Activated CD4-positive, alpha-beta T cell treated with anti-CD3 and anti-CD28 coated beads for 36 hours (primary cell): ENCODE results near the gene NNMT. TPM values are rescaled to one million over a fixed set of nuclear protein-coding genes. Genes with fewer than 3 reads are reported as not detected.

Experiments
- ATAC-seq: fragments of 200-7000 bp; cut with Tn5 transposase; one replicate; pipeline ENCODE4 v1.10.0; 2021; ENCODE audit warnings: mild to moderate bottlenecking, moderate library complexity
- CTCF ChIA-PET: fragments of 350-600 bp; sonication (Branson Sonifier 250); formaldehyde crosslinking; loops from one replicate; lab custom pipeline; 2021; ENCODE audit warnings: antibody characterized with exemption; lab: Charles Lee
- POLR2A ChIA-PET: fragments of 350-600 bp; sonication (Branson Sonifier 250); formaldehyde crosslinking; loops from one replicate; lab custom pipeline; 2021; ENCODE audit warnings: antibody characterized with exemption, inconsistent platforms; lab: Charles Lee
- DNase-seq: peaks from one replicate; pipeline ENCODE4 v3.0.0-alpha.2; 2020
- H3K27ac Mint-ChIP-seq: one replicate; pipeline ENCODE4 v1.8.0; 2021; ENCODE audit warnings: mixed read lengths
- H3K27me3 Mint-ChIP-seq: one replicate; pipeline ENCODE4 v1.8.0; 2021; ENCODE audit warnings: mixed read lengths
- H3K36me3 Mint-ChIP-seq: one replicate; pipeline ENCODE4 v1.8.0; 2021; ENCODE audit warnings: low read depth, mixed read lengths
- H3K4me1 Mint-ChIP-seq: one replicate; pipeline ENCODE4 v1.8.0; 2021; ENCODE audit warnings: mixed read lengths
- H3K4me3 Mint-ChIP-seq: one replicate; pipeline ENCODE4 v1.8.0; 2021; ENCODE audit warnings: mild to moderate bottlenecking, moderate library complexity, mixed read lengths
- H3K9me3 Mint-ChIP-seq: one replicate; pipeline ENCODE4 v1.8.0; 2021; ENCODE audit warnings: low read depth, mixed read lengths
- intact Hi-C, 2 experiments: fragments of 100-400 bp; cut with DNase I in 1 of 2; cut with micrococcal nuclease in 1 of 2; formaldehyde crosslinking; loops; one replicate each; pipeline versions ENCODE4 v1.14.2 to v1.15.1; 2022 to 2024; cut with DNase I, micrococcal nuclease
- total RNA-seq, 2 experiments: library from RNA; stranded (reverse); gene quantifications; one replicate each; pipeline ENCODE4 v1.2.3, GENCODE V29; 2021

The NNMT gene
- not detected for total RNA-seq

DNA sequence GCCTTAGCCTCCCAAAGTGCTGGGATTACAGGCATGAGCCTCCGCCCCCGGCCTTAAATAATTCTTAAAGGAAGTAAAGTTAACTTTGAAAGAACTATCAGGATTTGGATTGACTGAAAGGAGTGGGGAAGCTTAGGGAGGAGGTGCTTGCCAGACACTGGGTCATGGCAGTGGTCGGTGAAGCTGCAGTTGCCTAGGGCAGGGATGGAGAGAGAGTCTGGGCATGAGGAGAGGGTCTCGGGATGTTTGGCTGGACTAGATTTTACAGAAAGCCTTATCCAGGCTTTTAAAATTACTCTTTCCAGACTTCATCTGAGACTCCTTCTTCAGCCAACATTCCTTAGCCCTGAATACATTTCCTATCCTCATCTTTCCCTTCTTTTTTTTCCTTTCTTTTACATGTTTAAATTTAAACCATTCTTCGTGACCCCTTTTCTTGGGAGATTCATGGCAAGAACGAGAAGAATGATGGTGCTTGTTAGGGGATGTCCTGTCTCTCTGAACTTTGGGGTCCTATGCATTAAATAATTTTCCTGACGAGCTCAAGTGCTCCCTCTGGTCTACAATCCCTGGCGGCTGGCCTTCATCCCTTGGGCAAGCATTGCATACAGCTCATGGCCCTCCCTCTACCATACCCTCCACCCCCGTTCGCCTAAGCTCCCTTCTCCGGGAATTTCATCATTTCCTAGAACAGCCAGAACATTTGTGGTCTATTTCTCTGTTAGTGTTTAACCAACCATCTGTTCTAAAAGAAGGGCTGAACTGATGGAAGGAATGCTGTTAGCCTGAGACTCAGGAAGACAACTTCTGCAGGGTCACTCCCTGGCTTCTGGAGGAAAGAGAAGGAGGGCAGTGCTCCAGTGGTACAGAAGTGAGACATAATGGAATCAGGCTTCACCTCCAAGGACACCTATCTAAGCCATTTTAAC, at the start of gene NNMT:
Gene NNMT (plus strand): TSS at position 724 of the 929 bp plus-strand sequence. CDS start 158 bp downstream, at position 882.
- ChIA-PET POLR2A (no interaction called here), CTCF (no interaction called here)
- intact Hi-C loops, result no loop called here
- Mint-ChIP-seq H3K36me3 (no peaks in the 10 kb centered on the region), H3K27me3 (peaks cover 12% of the 10 kb centered on the region), H3K9me3 (peaks cover 7% of the 10 kb centered on the region), H3K4me3 (no peak within 1 kb of the TSS), H3K27ac (no peak within 1 kb of the TSS), H3K4me1 (no peaks in the 10 kb centered on the region)
- no peak for ATAC-seq
- no peak for DNase-seq

DNA sequence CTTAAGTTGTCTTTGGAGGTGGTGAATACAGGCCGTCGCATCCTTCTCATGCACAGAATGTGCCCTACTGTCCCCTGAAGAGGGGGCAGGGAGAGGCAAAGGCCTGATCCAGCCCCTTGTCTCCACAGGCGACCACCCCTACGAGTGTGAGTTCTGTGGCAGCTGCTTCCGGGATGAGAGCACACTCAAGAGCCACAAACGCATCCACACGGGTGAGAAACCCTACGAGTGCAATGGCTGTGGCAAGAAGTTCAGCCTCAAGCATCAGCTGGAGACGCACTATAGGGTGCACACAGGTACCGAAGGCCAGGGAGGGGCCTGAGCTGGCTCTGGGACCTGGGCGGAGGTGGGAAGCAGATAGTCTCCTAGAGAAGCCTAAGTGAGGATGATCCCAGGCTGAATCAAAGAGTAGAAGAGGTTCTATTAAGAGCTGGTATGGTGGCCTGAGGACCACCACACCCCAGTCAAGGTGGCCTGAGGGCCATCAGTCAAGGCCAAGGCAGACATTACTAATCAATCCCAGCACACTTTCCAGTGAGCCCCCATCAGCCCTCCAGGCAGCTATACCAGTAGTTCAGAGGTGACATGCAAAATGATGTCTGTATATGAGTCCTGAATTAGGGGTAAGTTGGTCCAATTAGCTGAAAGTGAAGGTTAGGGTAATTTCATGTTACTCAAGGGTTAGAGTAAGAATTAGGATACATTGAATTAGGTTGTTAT, 49.0 kb upstream of the NNMT start:
- Mint-ChIP-seq H3K4me1 (no peaks in the 10 kb centered on the region), H3K27ac (no peak overlapping the region), H3K27me3 (no peaks in the 10 kb centered on the region), H3K9me3 (no peaks in the 10 kb centered on the region), H3K4me3 (no peak overlapping the region), H3K36me3 (peaks cover 2% of the 10 kb centered on the region)
- ChIA-PET CTCF (interaction anchor here (1.8 kb wide), 1 partner anchor 13 kb away, joined by 5 read pairs; no protein-coding TSS in a partner anchor), POLR2A (no interaction called here)
- ATAC-seq (no peak), DNase-seq (no peak)
- intact Hi-C loops, result no loop called here

DNA sequence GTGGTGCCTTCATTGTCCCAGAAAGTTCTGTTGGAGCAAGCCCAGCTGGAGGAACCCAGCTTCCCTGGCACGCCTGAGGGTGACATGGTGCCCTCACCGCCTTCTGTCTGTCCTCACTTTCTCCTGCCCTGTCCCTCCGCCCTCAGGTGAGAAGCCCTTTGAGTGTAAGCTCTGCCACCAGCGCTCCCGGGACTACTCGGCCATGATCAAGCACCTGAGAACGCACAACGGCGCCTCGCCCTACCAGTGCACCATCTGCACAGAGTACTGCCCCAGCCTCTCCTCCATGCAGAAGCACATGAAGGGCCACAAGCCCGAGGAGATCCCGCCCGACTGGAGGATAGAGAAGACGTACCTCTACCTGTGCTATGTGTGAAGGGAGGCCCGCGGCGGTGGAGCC, 46.0 kb upstream of the NNMT start:
- CTCF ChIA-PET, result interaction anchor here (0.6 to 4.7 kb wide), 2 partner anchors 12 to 16 kb away, joined by 3 to 36 read pairs; no protein-coding TSS in a partner anchor

DNA sequence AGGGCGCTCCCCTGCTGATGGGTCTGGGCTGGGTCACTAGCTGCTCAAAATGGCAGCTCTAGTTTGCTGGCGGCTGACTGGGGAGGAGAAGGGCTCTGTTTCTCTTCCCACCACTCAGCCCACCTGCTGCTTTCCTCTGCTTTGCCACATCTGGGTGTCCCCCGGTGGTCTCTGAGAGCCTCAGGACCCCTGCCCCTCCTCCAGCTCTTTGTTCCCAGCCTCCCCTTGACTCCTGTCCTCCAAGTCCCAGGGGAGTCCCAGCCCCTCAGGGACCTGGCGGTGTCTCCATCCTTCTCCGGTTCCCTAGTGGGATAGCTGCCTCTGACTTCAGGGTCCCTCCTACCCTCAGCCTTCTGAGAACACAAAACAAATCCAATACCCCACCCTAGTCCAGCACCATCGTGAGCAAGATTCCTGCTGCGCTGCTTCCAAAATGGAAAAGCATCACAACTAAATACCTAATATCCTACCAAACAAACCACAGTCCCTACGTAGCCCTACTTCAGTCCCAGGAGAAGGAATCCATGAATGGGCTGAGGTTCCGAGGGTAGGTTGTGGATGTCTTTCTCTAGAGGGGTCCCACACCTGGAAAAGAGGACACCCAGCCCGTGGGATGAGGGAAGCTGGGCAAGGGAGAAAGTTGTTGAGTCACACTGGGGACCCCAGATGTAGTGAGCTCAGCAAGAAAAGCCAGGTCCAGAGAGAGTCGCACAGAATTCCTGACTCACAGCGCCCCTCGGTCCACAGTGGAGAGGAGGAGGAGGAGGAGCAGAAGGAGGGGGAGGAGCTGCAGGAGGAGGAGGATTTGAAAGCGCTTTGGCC, 45.0 kb upstream of the NNMT start:
- DNase-seq (no peak), ATAC-seq (no peak)
- Mint-ChIP-seq H3K27me3 (no peaks in the 10 kb centered on the region), H3K36me3 (peaks cover 2% of the 10 kb centered on the region), H3K4me1 (no peaks in the 10 kb centered on the region), H3K9me3 (no peaks in the 10 kb centered on the region), H3K4me3 (no peak overlapping the region), H3K27ac (no peak overlapping the region)
- intact Hi-C loops, result no loop called here
- ChIA-PET CTCF (interaction anchor here (0.6 to 4.7 kb wide), 3 partner anchors 11 to 17 kb away, joined by 3 to 36 read pairs (median 3); no protein-coding TSS in a partner anchor), POLR2A (interaction anchor here (0.6 kb wide), 1 partner anchor 12 kb away, joined by 3 read pairs; no protein-coding TSS in a partner anchor)

More for the DNA sequence above, 46.0 kb upstream of the NNMT start:
- H3K36me3 Mint-ChIP-seq, result peaks cover 2% of the 10 kb centered on the region
- no peak for ATAC-seq
- no peaks in the 10 kb centered on the region for H3K4me1 Mint-ChIP-seq
- no peaks in the 10 kb centered on the region for H3K9me3 Mint-ChIP-seq
- POLR2A ChIA-PET, result no interaction called here
- no peak for DNase-seq
- H3K27me3 Mint-ChIP-seq, result no peaks in the 10 kb centered on the region
- no peak overlapping the region for H3K27ac Mint-ChIP-seq
- no peak overlapping the region for H3K4me3 Mint-ChIP-seq
- intact Hi-C loops, result no loop called here

DNA sequence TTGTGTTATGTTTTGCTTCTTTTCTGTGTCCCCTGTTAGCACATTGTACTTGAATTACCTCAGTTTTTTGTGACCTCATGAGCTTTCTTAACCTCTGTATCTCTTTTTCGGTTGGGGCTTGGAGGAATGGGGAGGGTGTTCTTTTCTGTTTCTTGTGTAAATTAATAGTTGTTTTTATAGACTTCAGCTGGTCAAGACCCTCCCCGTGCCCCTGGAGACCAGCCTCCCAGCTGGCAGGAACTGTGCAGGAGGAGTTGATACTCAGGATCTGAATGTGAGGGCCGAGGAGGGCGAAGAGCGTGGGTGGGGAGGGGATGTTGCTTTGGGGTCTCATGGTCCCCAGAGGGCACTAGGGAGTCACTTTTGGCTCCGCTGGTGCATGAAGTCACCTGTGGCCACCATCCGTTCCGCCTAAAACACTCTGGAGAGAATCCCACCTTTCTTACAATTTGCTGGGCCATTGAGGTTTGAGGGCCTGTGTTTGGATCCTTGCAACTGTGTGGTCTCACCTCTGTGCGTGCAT, 44.3 kb upstream of the NNMT start:
- ATAC-seq (no peak), DNase-seq (no peak)
- POLR2A ChIA-PET, result interaction anchor here (0.6 kb wide), 1 partner anchor 13 kb away, joined by 3 read pairs; no protein-coding TSS in a partner anchor
- Mint-ChIP-seq H3K36me3 (peaks cover 2% of the 10 kb centered on the region), H3K27ac (no peak overlapping the region), H3K27me3 (no peaks in the 10 kb centered on the region), H3K9me3 (no peaks in the 10 kb centered on the region), H3K4me1 (no peaks in the 10 kb centered on the region), H3K4me3 (no peak overlapping the region)
- intact Hi-C loops, result no loop called here
- CTCF ChIA-PET, result interaction anchor here (4.7 kb wide), 1 partner anchor 10 kb away, joined by 36 read pairs; no protein-coding TSS in a partner anchor

DNA sequence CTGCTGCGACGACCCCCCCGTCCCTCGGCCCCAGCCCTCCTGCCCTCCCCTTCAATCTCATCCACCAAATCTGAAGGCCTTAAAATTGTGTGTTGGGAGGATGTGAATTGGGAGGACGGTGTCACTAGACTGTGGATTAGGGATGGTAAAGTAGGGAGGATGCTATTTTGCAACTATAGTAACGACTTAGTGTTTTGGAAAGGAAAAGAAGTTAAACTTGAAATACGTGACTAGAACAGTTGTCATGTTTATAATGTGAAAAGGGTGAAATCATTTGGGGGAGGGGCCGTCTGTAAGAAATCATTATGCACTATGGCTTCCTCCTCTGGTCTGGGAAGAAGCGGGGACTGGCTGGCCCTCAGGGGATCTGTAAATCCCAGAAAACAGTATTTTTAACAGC, 43.4 kb upstream of the NNMT start:
- intact Hi-C loops, result no loop called here
- POLR2A ChIA-PET, result no interaction called here
- H3K9me3 Mint-ChIP-seq, result no peaks in the 10 kb centered on the region
- no peak overlapping the region for H3K27ac Mint-ChIP-seq
- H3K36me3 Mint-ChIP-seq, result no peaks in the 10 kb centered on the region
- no peaks in the 10 kb centered on the region for H3K27me3 Mint-ChIP-seq
- ATAC-seq (no peak), DNase-seq (no peak)
- no peaks in the 10 kb centered on the region for H3K4me1 Mint-ChIP-seq
- H3K4me3 Mint-ChIP-seq, result no peak overlapping the region
- CTCF ChIA-PET, result interaction anchor here (4.7 kb wide), 1 partner anchor 10 kb away, joined by 36 read pairs; no protein-coding TSS in a partner anchor

DNA sequence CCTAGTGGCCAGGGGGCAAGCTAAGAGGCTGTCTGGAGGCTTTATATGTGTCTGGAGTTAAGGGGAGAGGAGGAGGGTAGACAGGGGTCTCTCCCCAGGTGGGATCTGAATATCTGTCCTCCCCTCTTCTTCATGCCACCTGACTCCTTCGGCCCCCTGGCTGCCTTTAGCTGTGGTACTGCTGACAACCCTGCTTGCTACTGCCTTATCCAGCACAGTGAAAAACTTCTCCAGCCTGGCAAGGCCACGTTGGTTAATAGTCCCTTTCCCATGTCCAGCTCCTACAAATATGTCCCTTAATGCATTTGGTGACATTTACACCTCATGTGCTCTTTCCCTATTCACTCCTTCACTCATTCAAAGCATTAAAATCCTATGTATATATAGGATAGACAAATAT, 42.4 kb upstream of the NNMT start:
- Mint-ChIP-seq H3K9me3 (no peaks in the 10 kb centered on the region), H3K4me3 (no peak overlapping the region), H3K36me3 (no peaks in the 10 kb centered on the region), H3K4me1 (no peaks in the 10 kb centered on the region), H3K27ac (no peak overlapping the region), H3K27me3 (no peaks in the 10 kb centered on the region)
- no peak for DNase-seq
- ChIA-PET CTCF (interaction anchor here (0.6 to 1.0 kb wide), 2 partner anchors 218 to 227 kb away, joined by 3 to 4 read pairs; no protein-coding TSS in a partner anchor), POLR2A (no interaction called here)
- intact Hi-C loops, result no loop called here
- no peak for ATAC-seq

DNA sequence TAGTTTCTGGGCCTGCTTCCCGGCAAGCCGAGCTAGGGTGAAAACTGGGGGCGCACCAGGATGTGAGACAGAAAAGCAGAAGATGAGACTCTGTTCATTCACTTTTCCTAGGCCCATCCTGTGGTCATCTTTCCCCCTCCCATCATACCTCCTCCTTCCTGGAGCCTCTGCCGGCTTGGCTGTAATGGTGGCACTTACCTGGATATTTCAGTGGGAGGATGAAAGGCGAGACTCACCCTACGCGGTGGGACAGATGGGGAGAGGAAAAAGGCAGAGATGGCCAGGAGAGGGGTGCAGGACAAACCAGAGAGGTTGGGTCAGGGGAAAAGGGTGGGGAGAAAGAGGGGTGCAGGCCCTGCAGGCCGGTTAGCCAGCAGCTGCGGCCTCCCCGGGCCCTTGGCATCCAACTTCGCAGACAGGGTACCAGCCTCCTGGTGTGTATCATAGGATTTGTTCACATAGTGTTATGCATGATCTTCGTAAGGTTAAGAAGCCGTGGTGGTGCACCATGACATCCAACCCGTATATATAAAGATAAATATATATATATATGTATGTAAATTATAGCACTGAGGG, 41.5 kb upstream of the NNMT start:
- DNase-seq (no peak), ATAC-seq (no peak)
- Mint-ChIP-seq H3K36me3 (no peaks in the 10 kb centered on the region), H3K27me3 (no peaks in the 10 kb centered on the region), H3K4me3 (no peak overlapping the region), H3K9me3 (no peaks in the 10 kb centered on the region), H3K4me1 (no peaks in the 10 kb centered on the region), H3K27ac (no peak overlapping the region)
- intact Hi-C loops, result no loop called here
- ChIA-PET CTCF (interaction anchor here (0.7 kb wide), 1 partner anchor 262 kb away, joined by 3 read pairs; no protein-coding TSS in a partner anchor), POLR2A (interaction anchor here (0.7 kb wide), 1 partner anchor 1815 kb away, joined by 3 read pairs; no protein-coding TSS in a partner anchor)

DNA sequence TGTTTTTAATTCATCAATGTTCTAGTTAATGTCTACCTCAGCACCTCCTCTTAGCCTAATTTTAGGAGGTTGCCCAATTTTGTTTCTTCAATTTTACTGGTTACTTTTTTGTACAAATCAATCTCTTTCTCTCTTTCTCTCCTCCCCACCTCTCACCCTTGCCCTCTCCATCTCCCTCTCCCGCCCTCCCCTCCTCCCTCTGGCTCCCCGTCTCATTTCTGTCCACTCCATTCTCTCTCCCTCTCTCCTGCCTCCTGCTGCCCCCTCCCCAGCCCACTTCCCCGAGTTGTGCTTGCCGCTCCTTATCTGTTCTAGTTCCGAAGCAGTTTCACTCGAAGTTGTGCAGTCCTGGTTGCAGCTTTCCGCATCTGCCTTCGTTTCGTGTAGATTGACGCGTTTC, 40.9 kb upstream of the NNMT start:
- Mint-ChIP-seq H3K27me3 (no peaks in the 10 kb centered on the region), H3K9me3 (no peaks in the 10 kb centered on the region), H3K27ac (no peak overlapping the region), H3K4me1 (no peaks in the 10 kb centered on the region), H3K4me3 (no peak overlapping the region), H3K36me3 (no peaks in the 10 kb centered on the region)
- intact Hi-C loops, result no loop called here
- no peak for DNase-seq
- ChIA-PET CTCF (no interaction called here), POLR2A (no interaction called here)
- ATAC-seq, result no peak

DNA sequence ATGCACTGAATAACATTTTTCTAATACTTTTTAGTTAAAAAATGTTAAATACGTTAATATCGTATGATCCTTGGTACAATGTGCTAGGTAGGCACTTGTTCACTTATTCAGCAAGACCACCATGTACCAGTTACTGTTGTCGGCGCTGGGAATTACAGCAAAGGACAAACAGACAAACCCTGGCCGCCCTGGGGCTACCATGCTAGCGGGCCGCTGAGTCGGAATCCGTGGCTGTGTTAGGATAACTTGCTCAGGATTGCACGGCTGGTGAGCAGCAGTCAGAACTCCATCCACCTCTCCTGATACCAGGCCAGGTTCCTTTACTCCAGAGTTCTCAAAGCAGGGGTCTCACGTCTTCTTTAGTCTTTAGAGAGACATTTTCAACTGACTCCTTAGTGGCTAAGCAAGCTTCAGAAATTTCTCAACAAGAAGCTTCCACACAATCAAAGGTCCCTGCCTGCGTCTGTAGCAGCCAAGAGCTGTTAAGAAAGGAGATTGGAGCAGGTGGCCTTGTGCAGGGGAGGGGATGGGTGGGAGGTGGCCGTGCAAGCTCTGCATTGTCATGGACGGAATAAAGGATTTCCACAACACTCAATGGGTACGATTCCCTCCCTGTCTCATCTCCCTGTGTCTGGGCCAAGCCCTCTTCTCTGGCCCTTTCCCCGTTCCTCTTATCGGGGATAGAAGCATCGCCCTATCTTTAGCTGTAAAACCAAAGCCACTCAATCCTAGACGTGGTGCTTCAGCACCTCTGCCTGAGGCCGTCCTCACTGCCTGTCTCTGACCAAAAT, 39.8 kb upstream of the NNMT start:
- no peaks in the 10 kb centered on the region for H3K4me1 Mint-ChIP-seq
- ATAC-seq, result no peak
- POLR2A ChIA-PET, result no interaction called here
- no peaks in the 10 kb centered on the region for H3K9me3 Mint-ChIP-seq
- no peaks in the 10 kb centered on the region for H3K36me3 Mint-ChIP-seq
- no peak overlapping the region for H3K4me3 Mint-ChIP-seq
- H3K27ac Mint-ChIP-seq, result no peak overlapping the region
- CTCF ChIA-PET, result interaction anchor here (0.8 to 1.3 kb wide), 2 partner anchors 182 to 974 kb away, joined by 3 read pairs; no protein-coding TSS in a partner anchor
- H3K27me3 Mint-ChIP-seq, result no peaks in the 10 kb centered on the region
- DNase-seq, result no peak
- intact Hi-C loops, result no loop called here
